Endometrial microvascular endothelial cells (primary cell): Measurements from ENCODE around the gene GRK6. TPM values are rescaled to one million over a fixed set of nuclear protein-coding genes. Genes with fewer than 3 reads are reported as not detected.
"Not testable (repeated sequence)": the region's sequence is repeated elsewhere in the genome, so short reads cannot be mapped to it uniquely, and the experiment has no call there.

ENCODE experiments used
- in situ Hi-C: cut with HindIII; loops from 2 replicates; pipeline ENCODE4 v1.10.0; 2017; ENCODE audit warnings: low sequenced_read_pairs, low pct_unique_long_range_greater_than_20kb; ENCODE audit errors: inconsistent ontology term
- total RNA-seq: library from RNA; depleted of rRNA; stranded (reverse); fragments of >200 nt; gene quantifications from one replicate; pipeline ENCODE4 v1.2.3, GENCODE V29; 2015; ENCODE audit errors: inconsistent ontology term

Gene GRK6
- total RNA-seq, 1 donor from 2014 or later: 50.9 TPM

DNA sequence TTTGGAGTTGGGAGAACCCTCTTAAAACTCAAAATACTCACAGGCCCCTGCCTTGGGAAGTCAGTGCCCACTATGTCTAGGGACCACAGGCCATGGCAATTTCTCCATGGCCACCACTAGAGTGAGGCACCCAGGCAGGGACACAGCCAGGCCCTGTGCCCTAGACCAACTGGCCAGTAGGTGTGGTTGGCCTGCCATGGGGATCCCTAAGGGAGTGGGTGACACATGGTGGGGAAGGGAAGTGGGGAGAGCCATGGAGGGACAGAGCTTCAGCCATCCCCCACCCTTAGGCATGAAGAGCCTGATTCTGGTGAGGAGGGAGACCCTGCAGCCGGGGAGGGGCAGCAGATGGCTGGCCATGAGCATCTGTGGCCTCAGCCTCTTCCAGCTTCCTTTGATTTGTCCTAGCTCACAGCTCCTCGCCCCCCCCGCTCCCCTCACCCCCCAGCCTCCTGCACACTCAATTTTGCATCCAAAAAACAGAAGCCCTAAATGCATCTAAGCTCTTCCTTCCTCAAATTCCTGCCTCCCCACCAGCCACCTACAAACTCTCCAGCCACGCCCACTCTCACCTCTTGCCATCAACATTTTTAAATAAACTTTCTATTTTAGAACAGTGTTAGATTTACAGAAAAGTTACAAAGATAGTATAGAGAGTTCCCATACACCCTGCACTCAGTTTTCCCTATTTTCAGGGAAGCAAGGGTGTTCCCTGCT is 48.5 kb downstream of the GRK6 start:
- in situ Hi-C loops: no loop called here

DNA sequence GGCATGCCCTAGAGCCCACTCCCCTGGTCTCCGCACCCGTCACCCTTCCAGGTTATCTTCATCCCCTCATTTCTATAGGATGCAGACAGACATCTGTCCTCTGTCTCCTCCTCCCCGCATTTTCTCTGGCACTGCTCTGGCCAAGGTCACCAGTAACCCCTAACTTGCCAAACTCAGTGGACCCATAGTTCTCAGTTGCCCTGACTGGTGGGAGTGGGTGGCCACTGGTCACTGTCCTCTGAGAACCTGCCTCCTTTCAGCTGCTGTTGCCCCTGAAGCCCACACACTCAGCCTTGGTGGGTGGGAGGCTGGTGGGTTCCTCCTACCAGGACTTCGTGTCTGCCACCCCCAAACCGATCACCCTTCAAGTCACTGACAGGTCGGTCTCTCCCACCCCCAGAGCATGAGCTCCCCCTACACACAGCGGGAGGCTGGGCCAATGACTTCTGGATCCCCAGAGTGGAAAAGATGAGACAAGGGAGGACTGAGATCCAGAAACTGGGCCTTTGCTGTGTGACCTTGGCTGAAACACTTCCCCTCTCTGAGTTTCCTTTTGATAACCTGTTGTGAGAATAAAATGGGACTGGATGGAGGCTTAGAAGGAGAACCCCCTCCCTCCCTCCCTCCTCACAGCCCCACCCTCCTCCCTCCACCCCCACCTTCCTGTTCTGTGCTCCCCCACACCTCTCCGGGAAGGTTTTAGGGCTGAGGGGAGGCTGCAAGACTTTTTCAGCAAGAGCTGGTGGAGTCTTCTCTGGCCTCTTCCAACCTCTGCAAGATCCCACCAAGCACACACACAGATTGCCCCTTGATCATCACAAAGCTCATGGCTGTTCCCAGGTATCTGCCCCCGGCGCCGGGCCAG is 49.3 kb downstream of the GRK6 start:
- in situ Hi-C loops: no loop called here

DNA sequence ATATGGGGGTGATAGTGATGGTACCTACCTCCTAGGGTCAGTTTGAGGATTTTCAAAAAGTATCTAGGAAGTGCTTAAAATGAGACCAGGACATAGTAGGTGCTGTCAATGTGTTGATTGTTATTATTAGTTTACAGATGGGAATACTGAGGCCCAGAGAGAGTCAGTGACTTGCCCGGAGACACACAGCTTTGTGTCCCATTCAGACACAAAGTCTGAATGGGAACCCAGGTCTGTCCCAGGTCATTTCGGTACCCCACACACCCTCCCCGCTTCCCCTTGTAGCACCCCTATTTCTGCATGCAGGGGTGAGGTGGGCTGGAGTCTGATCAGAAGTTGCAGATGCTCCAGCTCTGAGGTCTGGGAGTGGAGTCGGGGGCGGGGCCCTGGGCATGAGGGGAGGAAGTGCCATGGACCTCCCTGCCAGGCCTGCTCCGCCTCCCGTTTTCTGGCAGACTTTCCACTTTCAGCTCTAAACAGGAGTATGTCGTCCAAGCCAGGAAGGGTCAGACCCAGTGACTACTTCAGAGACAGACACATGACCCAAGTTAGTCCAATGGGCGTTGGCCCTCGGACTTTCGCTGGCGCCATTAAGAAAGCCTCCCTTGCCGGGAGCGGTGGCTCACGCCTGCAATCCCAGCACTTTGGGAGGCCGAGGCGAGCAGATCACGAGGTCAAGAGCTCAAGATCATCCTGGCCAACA is 50.2 kb downstream of the GRK6 start:
- in situ Hi-C loops: no loop called here

DNA sequence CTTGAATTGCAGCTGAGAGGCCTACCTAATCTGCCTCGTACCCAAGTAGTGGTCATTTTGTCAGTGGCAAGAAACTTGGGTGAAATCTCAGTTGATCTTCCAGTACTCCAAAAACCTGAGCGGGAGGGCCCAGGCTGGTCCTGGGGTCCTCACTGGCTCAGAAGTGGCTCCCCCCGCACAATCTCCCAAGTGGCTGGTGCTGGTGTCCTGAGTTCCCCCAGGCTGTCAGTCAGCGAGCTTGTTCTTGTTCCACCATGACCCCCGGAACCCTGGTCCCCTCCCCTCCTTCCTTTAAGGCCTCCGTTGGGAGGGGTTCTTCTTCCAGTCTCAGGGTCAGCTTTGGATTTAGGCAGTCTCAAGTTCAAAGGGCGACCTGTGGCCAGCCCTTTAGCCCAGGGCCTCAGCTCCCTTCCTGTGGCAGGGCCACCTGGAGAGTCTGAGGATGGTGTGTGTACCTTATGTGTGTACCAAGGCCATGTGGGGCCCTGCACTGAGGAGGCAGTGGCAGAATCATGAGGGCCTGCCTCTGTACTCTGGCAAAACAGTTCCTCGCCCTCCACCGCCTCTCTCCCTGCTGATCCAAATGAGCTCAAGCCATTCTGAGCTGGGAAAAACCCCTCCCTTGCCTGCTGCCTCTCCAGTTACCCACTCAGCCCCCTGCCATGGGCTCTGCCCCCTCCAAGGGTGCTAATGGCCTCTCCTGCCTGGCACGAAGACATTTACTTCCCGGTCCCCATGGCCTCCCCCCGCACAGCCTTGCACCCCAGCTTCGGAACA is 51.4 kb downstream of the GRK6 start:
- in situ Hi-C loops: no loop called here

DNA sequence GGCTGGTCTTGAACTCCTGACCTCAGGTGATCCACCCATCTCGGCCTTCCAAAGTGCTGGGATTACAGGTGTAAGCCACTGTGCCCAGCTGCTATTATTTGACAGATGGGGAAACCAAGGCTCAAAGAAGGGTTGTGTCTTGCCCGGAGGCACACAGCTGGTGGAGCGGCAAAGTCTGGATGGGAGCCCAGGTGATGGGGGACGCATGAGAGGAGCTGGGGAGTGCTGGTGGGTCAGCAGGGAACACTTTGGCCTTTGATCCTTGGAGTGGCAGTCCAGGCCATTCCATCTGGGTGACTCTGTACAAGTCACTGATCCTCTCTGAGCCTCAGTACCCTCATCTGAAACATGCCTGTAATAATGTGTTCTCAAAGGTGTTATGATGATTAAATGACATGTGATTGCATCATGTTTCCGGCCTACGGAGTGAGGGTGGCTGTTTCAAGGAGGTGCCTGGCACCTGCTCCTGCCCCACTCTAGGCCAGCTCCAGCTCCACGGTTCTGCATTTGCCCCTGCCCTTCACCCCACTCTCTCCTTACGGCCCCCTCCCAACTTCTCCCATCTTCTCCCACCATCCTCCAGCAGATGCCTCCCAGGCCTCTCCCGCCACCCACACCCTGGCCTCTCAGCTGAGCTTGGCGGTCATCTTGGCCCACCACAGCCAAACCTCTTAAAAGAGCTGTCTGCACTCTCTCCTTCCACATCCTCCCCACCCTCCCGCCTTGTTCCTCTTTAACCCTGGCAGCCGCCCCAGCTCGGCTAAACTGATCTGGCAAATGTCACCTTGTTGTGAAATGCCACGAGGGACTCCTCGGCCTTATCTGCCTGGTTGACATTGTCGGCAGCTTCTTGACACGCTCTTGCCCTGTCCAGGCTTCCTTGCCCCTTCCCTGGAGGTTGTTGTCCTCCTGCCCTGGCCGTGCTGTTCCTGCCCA is 52.5 kb downstream of the GRK6 start:
- in situ Hi-C loops: no loop called here

DNA sequence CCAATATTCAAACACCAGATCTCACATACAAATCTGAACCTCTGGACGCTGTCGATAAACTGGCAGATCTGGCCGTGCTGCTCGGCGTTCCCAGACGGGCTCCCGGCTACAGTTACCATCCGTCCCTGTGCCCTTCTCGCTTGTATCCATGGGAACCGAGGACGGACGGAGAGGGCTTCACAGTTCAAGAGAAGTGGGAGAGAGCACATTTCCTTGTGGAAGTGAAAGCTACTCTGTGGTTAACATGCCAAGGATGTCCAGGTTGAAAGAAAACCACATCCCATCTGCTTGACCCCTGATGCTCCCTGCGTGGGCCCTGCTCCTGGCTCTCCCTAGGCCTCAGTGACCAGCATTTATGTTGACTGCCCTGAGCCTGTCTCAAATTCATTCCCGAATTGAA is 53.3 kb downstream of the GRK6 start:
- in situ Hi-C loops: no loop called here

DNA sequence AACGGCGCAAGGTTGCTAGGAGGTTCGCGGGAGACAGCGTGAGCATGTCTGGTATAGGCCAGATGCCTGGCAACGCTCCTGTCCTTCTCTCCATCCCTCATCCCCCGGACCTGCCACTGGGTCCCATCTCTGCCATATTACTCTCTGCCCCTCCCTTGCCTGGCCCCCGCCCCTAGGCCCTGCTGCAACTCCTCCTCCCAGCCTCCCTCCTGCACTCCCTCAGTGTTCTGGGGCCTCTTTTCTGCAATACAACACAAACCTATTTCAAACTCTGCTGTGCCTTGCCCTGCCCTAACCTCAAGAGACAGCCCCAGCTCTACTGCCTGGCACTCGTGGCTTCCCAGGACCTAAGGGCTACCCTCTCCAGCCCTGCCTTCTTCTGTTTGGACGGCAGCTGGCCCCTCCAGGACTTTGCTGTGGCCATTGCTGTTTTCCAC is 55.9 kb downstream of the GRK6 start:
- in situ Hi-C loops: no loop called here

DNA sequence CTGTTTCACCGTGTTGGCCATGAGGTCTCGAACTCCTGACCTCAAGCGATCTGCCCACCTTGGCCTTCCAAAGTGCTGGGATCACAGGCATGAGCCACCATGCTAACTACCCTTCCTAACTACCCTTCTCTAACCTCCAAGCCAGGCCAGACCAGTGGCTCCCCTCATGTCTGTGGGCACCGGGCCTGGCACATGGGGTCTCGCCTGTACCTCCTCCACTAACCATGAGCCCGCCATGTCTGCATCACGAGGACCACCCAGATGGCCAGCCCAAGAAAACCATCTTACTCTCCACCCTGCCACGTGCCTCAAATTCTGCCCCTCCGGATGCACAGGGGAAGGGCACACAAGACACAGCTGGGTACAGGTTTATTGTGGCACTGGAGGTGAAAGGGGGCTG is 56.6 kb downstream of the GRK6 start:
- in situ Hi-C loops: no loop called here

DNA sequence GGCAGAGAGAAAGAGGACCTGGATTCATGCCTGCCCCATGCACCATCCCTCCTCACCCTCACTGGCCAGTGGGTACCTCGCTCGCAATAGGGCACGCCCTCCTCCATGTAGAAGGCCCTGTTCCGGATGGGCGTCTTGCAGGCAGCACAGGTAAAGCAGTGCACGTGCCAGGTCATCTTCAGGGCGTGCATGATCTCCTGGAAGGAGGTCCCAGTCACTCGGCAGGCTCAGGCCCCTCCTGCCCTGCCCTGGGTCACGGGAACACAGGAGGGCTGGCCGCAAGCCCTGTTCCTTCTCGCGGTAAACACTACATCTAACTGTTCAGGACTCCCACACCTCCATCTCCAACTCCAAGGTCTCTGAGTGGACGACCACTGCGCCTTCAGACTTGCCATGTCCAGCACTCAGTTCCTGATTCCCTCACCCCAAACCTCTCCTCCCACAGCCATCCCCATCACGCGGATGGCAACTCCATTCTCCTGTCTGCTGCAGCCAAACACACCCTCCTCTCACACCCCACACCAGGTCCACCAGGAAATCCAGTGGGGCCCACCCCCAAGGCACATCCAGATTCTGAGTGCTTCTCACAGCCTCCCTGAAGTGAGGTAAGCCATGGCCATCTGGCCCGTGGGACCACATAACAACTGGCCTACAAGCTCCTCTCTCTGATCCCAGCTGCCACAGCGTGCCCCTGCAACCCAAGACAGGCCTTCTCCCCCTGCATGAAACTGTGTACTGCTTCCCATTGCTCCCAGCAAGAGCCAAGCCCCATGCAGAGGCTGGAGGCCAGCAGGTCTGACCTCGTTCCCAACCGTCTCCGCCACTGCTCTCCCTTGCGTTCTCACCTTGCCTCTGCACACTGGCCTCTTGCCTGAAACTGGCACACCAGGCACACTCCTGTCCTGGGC is 57.8 kb downstream of the GRK6 start:
- in situ Hi-C loops: no loop called here

DNA sequence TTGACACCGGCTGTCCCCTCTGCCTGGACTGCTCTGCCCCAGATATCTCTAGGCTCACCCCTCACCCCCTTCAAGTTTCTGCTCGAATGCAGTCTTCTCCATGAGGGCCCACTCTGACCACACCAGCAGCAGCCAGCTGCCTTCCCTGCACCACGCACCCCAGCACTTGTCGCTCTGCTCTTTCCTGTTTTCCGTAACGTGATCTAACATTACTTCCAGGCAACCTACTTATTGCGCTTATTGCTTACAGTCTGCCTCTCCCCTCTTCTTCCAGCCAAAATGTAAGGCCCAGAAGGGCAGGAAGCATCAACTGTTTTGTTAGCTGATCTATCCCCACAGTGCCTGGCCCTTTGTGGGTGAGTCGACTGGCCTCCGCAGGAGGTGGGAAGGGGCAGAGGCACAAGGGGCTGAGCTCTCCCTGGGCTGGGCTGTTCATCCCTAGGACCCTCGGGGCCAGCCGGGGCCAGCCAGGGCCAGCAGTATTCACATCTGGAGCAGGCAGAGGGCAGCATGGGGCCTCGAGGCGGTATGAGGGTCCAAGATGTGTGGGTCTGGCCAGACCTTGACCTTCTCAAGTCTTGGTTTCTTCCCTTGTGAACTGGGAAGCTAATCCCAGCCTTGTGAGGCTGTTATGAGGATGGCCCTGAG is 58.5 kb downstream of the GRK6 start:
- in situ Hi-C loops: no loop called here

DNA sequence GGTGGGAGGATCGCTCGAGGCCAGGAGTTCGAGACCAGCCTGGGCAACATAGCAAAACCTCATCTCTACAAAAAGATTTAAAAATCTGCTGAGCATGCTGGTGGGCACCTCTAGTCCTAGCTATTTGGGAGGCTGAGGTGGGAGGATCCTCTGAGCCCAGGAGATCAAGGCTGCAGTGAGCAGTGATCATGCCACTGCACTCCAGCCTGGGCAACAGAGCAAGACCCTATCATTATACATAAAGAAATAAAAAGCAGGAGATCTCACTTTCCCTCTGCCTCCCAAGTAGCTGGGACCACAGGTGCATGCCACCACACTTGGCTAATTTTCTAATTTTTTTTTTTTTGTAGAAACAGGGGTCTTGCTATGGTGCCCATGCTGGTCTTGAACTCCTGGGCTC is 59.3 kb downstream of the GRK6 start:
- in situ Hi-C loops: not testable (repeated sequence)

DNA sequence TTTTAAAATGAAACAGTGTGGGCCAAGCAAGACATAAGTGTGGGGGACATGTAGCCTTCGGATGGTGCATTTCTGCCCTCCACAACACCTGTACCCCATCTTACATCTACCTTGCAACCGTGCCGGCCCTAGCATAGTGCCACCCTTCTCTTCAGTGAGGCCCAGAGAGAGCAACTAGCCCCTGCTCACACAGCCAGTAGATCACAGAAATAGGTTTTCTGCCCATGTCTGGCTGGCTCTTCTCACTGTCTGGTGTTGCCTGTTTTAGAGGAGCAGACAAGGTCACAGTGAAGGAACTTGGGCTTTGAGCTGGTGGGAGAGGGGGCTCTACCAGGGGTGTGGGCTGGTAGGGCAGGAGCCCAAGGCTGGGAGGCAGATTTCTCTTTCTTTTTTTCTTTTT is 59.8 kb downstream of the GRK6 start:
- in situ Hi-C loops: no loop called here

DNA sequence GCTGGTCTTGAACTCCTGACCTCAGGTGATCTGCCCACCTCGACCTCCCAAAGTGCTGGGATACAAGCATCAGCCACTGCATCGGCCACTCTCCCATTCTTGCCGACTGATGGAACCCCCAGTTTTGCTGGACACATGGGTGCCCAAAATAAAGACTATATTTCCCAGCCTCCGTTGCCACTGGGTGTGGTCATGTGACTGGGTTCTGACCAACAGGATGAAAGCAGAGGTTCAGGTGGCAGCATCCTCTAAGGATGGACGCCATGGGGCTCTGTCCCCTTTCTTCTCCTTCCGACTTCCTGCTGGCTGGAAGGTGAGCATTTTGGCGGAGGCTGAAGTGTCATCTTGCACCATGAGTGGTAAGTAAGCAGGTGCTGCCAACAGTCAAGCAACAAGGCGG is 60.7 kb downstream of the GRK6 start:
- in situ Hi-C loops: no loop called here

DNA sequence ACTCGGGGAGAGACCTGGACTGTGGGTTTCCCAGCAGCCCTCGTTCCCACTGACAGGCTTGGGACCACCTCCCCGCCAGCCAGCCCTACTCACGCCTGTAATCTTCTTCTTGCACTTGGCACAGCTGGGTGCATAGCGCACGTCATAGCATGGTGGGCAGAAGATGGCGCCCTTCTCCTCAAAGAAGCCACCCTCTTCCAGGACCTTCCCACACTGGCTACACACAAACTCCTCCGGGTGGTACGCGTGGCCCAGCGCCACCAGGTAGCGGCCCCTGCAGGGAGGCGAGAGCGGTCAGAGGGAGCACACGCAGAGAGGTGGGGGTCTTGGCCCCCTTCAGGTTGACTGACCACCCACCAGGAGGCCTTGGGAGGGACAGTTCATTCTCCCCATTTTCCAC is 61.5 kb downstream of the GRK6 start:
- in situ Hi-C loops: no loop called here

DNA sequence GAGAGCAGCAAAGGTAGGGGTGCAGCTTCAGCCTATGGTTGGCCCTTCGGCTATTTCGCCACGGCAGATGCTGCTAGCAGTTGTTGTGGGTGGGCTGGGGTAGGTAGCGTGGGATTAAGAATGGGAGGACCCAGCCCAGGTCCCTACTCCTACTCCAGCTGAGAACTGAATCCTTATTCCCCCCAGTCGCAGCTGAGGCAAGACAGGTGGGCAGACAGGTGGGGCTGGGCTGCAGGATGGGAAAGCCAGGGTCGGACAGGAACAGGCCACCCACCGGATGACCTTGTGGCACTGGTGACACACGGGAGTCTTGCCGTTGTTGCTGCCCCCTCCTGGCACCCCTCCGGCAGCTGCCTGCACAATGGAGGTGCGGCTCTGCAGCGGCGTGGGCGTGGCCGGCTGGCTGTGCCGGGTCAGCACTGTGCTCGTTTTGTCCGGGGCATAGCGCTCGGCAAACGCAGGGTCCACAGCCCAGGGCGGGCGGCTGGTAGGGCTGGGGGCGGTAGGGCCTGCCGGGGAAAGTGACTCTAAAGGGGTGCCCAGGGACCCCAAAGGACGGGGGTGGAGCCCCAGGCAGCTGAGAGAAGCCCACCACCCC is 62.7 kb downstream of the GRK6 start:
- in situ Hi-C loops: no loop called here

DNA sequence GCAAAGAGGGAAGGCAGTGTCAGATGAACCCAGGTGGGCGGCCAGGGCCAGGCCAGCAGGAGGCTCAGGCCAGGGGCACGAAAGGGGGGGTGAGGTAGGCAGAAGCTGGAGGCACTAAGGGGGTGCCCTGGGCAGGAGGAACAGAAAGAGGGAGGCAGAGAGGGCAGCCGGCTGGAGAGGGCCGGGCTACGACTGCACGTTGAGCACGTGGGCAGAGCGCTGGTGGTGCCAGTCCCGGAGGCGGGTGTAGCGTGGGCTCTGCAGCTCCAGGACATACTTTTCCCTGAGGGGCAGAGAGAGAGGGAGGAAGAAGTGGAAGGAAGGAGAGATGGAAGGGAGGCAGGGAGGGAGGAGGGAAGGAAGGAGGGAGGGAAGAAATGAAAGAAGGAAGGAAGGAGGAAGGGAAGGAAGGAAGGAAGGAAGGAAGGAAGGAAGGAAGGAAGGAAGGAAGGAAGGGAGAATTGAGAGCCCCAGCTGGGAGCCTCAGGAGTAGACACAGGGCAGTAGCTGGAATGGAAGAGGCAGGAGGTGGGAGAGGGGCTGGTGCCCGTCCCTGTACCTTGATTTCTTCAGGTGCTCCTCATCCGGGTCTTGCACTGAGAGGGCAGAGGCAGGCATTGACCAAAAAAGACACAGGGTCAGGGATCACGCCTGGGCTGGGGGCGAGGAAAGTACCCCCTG is 64.0 kb downstream of the GRK6 start:
- in situ Hi-C loops: no loop called here
